HG03139 (cell line): ENCODE results near the gene ENOSF1.

Experiments used
- ATAC-seq: cut with Tn5 transposase; IDR thresholded peaks from one replicate; pipeline ENCODE4 v1.9.1; 2021; ENCODE audit not compliant: unreplicated experiment

Gene ENOSF1

GRCh38 chr18:644395-645004, 67.9 kb downstream of the ENOSF1 start:
- no peak for ATAC-seq

DNA sequence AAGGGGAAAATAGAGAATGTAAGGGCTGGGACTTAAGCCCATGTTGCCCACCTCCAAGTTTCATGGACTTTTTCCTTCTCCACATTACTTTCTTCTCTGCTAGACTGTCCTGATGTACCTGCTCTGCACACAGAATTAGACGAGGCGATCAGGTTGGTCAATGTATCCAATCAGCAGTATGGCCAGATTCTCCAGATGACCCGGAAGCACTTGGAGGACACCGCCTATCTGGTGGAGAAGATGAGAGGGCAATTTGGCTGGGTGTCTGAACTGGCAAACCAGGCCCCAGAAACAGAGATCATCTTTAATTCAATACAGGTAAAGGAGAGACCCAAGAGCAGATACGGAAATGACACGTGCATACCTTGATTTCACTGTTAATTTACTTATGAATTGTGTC, 71.2 kb downstream of the ENOSF1 start:
- no peak for ATAC-seq

GRCh38 chr18:635171-635570, 77.3 kb downstream of the ENOSF1 start:
- no peak for ATAC-seq

GRCh38 chr18:634551-635045, 77.8 kb downstream of the ENOSF1 start:
- ATAC-seq: no peak

DNA sequence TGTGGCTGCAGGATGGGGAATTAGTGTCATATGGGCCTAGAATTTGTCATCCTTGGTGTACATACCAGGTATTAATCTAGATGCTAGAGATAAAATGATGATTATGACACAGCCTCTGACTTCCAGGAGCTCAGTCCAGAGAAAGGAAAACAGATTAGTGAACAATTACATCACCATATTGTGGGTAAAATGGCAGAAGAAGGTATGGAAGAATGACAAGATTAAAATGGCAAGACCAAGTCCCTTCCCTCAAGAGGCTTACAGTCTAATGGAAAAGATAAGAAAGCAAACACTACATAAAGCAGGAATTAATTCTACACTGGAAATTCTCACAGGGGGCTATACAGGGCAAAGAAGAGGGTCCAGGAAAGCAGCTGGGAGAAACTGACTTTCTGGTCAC, 80.9 kb downstream of the ENOSF1 start:
- no peak for ATAC-seq

DNA sequence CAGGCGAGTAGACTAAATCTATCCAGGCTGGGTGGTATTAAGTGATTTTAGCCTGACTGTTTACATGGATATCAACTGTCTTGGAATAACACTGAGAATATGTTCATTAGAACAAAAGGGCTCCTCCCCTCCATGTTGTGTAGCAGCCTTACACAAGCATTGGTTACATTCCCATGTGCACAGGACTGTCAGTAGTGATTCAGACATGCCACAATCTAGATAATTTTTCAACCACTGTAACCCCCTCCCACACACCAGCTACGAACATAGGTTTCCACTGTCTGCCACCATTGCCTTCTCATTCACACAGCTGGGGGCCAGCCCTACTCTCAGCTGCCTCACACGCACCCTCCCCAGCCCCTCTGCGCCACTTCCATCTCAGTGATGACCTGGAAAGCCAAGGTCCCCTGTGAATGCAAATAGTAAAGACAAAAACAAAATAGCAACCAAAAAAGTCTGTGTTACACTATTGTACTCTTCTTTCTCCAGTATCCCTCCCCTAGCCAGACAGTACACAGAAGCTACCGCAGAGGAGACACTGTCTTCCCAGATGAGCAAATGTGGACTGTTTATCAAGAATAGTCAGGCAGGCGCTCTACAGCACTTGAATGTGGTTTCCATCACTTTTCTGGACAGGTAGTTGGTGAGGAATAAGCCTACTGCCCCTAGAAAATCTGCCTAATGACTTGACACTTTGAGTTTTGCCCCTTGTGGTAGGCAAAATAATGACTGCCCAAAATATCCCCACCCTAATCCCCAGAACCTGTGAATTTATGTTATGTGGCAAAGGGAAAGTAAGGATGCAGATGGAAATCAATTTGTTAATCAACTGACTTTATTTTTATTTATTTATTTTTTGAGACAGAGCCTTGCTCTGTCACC, 82.9 kb downstream of the ENOSF1 start:
- ATAC-seq: no peak

- ATAC-seq: no peak
Observed at GRCh38 chr18:627231-627630, 85.2 kb downstream of the ENOSF1 start.

GRCh38 chr18:623761-624620, 88.4 kb downstream of the ENOSF1 start:
- ATAC-seq: no peak

GRCh38 chr18:622289-622688, 90.1 kb downstream of the ENOSF1 start:
- no peak for ATAC-seq

- ATAC-seq: no peak
Observed at GRCh38 chr18:621291-622043, 91.0 kb downstream of the ENOSF1 start.
